ENCODE results near the gene SEC16B.

DNA sequence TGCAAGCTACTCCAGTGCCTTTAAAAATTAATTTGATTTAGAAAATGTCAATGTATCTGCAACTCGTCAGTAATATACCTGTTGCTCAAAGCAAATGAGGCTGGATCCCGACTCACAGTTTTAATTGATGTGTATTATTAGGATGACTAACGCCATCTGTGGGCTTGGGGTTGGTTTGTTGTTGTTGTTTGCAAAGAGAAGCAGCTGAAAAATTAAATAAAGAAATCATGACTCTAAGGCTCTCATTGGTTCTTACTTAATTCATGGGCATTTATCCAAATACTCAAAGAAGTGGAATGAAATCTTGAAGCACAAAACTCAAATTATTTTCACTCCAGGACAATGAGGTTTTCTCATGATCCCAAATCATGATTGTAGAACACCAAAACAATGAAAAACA is 46.4 kb downstream of the SEC16B start:
- TF ChIP-seq, protein P1, sequence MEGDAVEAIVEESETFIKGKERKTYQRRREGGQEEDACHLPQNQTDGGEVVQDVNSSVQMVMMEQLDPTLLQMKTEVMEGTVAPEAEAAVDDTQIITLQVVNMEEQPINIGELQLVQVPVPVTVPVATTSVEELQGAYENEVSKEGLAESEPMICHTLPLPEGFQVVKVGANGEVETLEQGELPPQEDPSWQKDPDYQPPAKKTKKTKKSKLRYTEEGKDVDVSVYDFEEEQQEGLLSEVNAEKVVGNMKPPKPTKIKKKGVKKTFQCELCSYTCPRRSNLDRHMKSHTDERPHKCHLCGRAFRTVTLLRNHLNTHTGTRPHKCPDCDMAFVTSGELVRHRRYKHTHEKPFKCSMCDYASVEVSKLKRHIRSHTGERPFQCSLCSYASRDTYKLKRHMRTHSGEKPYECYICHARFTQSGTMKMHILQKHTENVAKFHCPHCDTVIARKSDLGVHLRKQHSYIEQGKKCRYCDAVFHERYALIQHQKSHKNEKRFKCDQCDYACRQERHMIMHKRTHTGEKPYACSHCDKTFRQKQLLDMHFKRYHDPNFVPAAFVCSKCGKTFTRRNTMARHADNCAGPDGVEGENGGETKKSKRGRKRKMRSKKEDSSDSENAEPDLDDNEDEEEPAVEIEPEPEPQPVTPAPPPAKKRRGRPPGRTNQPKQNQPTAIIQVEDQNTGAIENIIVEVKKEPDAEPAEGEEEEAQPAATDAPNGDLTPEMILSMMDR (IDR thresholded peaks at IDR 0.05) = no peak
- no peak for TF ChIP-seq POLR2A (IDR thresholded peaks at IDR 0.05)
